Suprapubic skin (tissue), 4 donors: ENCODE data around the gene DIAPH2. TPM values are rescaled to one million over a fixed set of nuclear protein-coding genes. Genes with fewer than 3 reads are reported as not detected.

Experiments
- DNase-seq, 2 donors: peaks; one replicate each; pipeline ENCODE4 v3.0.0-alpha.2; 2019; ENCODE audit warnings: low spot score in 2 of 2
- H3K27ac ChIP-seq: fragments of 200-600 bp; sonication (generic); one replicate; pipeline ENCODE4 v1.5.1; 2019
- H3K27me3 ChIP-seq: fragments of 200-600 bp; sonication (generic); one replicate; pipeline ENCODE4 v1.5.1; 2019
- H3K36me3 ChIP-seq: fragments of 200-600 bp; sonication (generic); one replicate; pipeline ENCODE4 v1.5.1; 2019
- H3K4me1 ChIP-seq: fragments of 200-600 bp; sonication (generic); one replicate; pipeline ENCODE4 v1.5.1; 2019
- H3K4me3 ChIP-seq: fragments of 200-600 bp; sonication (generic); one replicate; pipeline ENCODE4 v1.5.1; 2019; ENCODE audit warnings: mild to moderate bottlenecking
- H3K9me3 ChIP-seq: fragments of 200-600 bp; sonication (generic); one replicate; pipeline ENCODE4 v1.5.1; 2019
- EP300 ChIP-seq: sonication (generic); formaldehyde crosslinking; IDR thresholded peaks from one replicate; pipeline ENCODE4 v1.6.1; 2017; ENCODE audit warnings: antibody characterized with exemption
- POLR2A ChIP-seq, 2 donors: fragments of 450-650 bp; IDR thresholded peaks; one replicate each; pipeline ENCODE4 v1.6.1; 2017; ENCODE audit warnings: antibody characterized with exemption in 2 of 2, mild to moderate bottlenecking in 2 of 2, moderate library complexity in 2 of 2
- POLR2AphosphoS5 ChIP-seq, 3 donors: sonication (generic); formaldehyde crosslinking; IDR thresholded peaks; one replicate each; pipeline ENCODE4 v1.6.1; 2017; ENCODE audit warnings: antibody characterized with exemption in 3 of 3
- WGBS: methylation state at CpG from one replicate; pipeline ENCODE4 v1.1.5; 2018; 5-methylcytosine and 5-hydroxymethylcytosine counted together
- total RNA-seq, 4 donors: library from RNA; depleted of rRNA; stranded (reverse); fragments of >200 nt; gene quantifications; one replicate each; pipeline ENCODE4 v1.1.0, GENCODE V29; 2016
- TF ChIP-seq, protein P1 (sequence below), 2 donors: fragments of 200-600 bp in 1 of 2; fragments of 450-650 bp in 1 of 2; sonication (generic) in 1 of 2; IDR thresholded peaks; one replicate each; pipeline ENCODE4 v1.5.1; 2016 to 2019; ENCODE audit warnings: antibody characterized with exemption in 2 of 2, mild to moderate bottlenecking in 1 of 2, moderate library complexity in 1 of 2

The DIAPH2 gene
- total RNA-seq, 4 donors from 2014 or later: 17.5 to 38.7 (median 18.6) TPM

DNA sequence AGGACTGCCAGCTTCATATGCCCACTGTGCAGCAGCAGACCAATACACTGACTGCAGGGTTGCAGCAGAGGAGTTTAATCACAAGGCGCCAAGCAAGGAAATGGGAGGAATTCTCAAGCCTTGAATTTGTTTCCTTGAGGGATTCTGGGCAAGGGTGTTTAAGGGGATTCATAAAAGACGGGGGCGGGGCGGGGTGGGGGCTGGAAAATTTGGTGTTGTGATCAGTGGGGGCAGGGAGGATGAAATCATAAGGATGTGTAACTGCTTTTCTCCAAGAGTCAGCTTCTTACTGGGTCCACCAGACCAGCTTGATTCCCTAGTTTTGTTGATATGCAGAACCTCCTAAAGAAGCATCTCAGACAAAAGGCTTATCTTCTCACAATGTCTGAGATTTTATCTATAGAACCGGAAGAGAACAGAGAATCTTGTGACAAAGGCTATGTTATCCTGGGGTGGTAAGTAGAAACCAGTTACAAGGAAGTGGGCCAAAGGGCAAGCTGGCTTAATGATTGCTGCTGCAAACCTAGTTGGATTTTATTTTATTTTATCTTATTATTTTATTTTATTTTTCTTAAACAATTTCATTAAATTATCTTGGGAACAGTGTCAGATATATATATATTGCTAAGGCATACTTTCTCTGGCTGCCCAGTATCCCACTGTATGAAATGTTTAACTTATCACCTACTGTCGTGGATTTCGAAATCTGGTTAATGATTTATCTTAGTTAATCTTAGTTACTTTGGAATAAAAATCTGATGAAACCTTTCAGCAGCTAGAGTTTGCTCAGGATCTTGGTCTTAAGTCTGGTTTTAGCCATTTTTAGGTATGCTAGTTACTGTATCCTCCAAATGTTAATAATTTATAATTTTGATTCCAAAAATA, 475.5 kb downstream of the DIAPH2 start:
- Histone ChIP-seq H3K27me3 (no peaks in the 10 kb centered on the region), H3K36me3 (no peaks in the 10 kb centered on the region), H3K27ac (no peak overlapping the region), H3K4me3 (no peak overlapping the region), H3K4me1 (no peaks in the 10 kb centered on the region), H3K9me3 (no peaks in the 10 kb centered on the region)
- WGBS: 61% methylated on average over 7 of the region's 7 CpGs
- no peak for TF ChIP-seq EP300
- no peak for TF ChIP-seq POLR2A (IDR thresholded peaks at IDR 0.05)
- TF ChIP-seq POLR2AphosphoS5 (IDR thresholded peaks at IDR 0.05): no peak
- TF ChIP-seq, protein P1, sequence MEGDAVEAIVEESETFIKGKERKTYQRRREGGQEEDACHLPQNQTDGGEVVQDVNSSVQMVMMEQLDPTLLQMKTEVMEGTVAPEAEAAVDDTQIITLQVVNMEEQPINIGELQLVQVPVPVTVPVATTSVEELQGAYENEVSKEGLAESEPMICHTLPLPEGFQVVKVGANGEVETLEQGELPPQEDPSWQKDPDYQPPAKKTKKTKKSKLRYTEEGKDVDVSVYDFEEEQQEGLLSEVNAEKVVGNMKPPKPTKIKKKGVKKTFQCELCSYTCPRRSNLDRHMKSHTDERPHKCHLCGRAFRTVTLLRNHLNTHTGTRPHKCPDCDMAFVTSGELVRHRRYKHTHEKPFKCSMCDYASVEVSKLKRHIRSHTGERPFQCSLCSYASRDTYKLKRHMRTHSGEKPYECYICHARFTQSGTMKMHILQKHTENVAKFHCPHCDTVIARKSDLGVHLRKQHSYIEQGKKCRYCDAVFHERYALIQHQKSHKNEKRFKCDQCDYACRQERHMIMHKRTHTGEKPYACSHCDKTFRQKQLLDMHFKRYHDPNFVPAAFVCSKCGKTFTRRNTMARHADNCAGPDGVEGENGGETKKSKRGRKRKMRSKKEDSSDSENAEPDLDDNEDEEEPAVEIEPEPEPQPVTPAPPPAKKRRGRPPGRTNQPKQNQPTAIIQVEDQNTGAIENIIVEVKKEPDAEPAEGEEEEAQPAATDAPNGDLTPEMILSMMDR (IDR thresholded peaks at IDR 0.05): no peak
- no peak for DNase-seq

DNA sequence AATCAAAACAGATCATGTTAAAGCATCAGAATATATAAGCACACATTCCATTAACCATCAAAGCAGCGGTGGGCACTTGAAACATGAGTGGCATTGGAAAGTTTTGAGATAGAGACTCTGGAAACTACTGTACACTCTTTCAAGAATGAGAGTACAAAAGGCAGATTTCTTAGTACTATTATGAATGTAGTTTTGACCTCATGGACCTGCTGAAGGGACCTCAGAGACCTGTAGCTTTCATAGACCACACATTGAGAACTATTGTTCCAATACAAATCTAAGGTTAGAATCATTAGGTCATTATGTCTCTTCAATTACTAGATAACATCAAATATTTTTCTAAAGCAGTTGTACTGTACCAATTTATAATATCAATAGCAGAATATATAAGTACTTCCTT, 482.7 kb downstream of the DIAPH2 start:
- Histone ChIP-seq H3K4me1 (no peaks in the 10 kb centered on the region), H3K9me3 (no peaks in the 10 kb centered on the region), H3K27ac (no peak overlapping the region), H3K36me3 (no peaks in the 10 kb centered on the region), H3K27me3 (no peaks in the 10 kb centered on the region), H3K4me3 (no peak overlapping the region)
- DNase-seq: no peak
- TF ChIP-seq POLR2AphosphoS5 (IDR thresholded peaks at IDR 0.05) (no peak), EP300 (no peak), POLR2A (IDR thresholded peaks at IDR 0.05) (no peak)
- TF ChIP-seq, protein P1 (IDR thresholded peaks at IDR 0.05): no peak
- 93% methylated on average over 1 of the region's 1 CpG for WGBS

DNA sequence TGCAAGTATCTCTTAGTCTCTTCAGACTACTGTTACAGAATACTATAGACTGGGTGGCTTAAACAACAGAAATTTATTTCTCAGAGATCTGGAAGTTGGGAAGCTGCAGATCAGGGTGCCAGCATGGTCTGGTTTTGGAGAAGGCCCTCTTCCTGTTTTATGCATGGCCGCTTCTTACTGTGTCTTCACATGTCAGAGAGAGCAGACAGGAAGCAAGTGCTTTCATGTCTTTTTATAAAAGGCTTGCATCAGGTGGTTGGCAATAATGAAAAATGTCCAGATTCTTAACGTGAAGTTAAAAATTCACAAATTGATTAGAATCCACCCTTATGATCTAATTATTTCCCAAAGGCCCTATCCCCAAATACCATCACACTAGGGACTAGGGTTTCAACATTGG, 484.0 kb downstream of the DIAPH2 start:
- Histone ChIP-seq H3K4me1 (no peaks in the 10 kb centered on the region), H3K36me3 (no peaks in the 10 kb centered on the region), H3K27me3 (no peaks in the 10 kb centered on the region), H3K9me3 (no peaks in the 10 kb centered on the region), H3K27ac (no peak overlapping the region), H3K4me3 (no peak overlapping the region)
- WGBS: 62% methylated on average over 2 of the region's 2 CpGs
- TF ChIP-seq, protein P1 (IDR thresholded peaks at IDR 0.05): no peak
- TF ChIP-seq POLR2AphosphoS5 (IDR thresholded peaks at IDR 0.05) (no peak), EP300 (no peak), POLR2A (IDR thresholded peaks at IDR 0.05) (no peak)
- DNase-seq: no peak

DNA sequence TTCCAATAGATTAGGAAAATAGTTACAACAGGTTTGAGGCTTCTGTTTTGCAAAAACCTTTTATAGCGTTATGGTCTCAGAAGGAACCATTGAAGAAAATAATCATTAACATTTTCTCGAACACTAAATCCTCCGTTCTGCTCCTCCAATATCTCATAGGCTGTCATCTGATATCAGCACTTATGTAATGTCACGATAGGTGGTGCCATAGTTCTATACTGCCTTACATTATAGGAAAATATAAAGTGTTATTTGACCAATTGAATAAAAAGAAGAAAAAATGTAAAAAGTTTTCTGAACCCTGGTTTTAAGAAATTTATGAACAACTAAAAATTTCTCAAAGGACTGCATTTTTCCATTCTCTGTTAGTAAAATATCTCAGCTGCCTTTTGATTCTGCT, 490.5 kb downstream of the DIAPH2 start:
- WGBS: 84% methylated on average over 4 of the region's 4 CpGs
- TF ChIP-seq, protein P1 (IDR thresholded peaks at IDR 0.05): no peak
- TF ChIP-seq POLR2AphosphoS5 (IDR thresholded peaks at IDR 0.05) (no peak), POLR2A (IDR thresholded peaks at IDR 0.05) (no peak), EP300 (no peak)
- H3K27me3 ChIP-seq: no peaks in the 10 kb centered on the region
- no peak for DNase-seq
- no peaks in the 10 kb centered on the region for H3K9me3 ChIP-seq
- no peaks in the 10 kb centered on the region for H3K36me3 ChIP-seq
- H3K4me3 ChIP-seq: no peak overlapping the region
- no peaks in the 10 kb centered on the region for H3K4me1 ChIP-seq
- H3K27ac ChIP-seq: no peak overlapping the region

DNA sequence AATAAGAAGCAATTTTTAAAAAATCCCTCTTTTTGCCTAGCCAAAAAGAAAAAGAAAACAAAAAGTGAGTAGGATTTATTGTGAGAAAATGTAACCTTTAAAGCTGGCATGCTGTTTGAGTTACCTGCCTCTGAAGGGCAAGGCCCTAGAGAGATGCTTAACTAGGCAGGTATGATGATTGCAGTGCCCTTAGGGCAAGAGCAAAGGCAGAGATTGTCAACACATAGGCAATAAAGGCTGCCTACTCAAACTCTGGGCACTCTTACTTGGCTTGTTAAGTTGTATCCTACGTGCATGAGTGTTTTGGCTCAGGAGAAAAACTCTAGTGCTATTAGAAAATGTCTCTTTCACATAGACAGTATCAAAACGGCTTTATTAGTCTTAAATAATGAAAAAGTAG, 505.0 kb downstream of the DIAPH2 start:
- Histone ChIP-seq H3K27ac (no peak overlapping the region), H3K9me3 (no peaks in the 10 kb centered on the region), H3K4me3 (no peak overlapping the region), H3K4me1 (no peaks in the 10 kb centered on the region), H3K36me3 (no peaks in the 10 kb centered on the region), H3K27me3 (no peaks in the 10 kb centered on the region)
- no peak for TF ChIP-seq EP300
- TF ChIP-seq, protein P1 (IDR thresholded peaks at IDR 0.05): no peak
- no peak for TF ChIP-seq POLR2AphosphoS5 (IDR thresholded peaks at IDR 0.05)
- TF ChIP-seq POLR2A (IDR thresholded peaks at IDR 0.05): no peak
- DNase-seq: no peak
- 41% methylated on average over 2 of the region's 2 CpGs for WGBS
